ENCODE results near the gene C19orf33.

C19orf33 gene

DNA sequence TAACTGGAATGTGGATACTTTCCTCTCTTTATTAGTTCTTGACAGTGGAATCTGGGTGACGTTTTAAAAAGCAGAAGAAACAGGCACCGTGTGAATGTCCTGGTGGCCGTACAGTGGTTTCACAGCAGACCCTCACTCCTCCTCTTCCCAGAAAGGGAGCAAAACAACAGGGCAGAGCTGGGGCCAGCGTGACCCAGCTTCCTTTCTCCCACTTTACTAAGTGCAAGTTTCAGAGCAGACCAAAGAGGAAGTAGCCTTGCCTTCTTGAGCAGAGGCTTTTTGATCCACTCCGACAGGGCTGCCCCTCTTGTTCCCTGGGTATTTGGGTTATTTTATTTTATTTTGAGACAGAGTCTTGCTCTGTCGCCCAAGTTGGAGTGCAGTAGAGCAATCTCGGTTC, 19.6 kb upstream of the C19orf33 start:
- CTCF ChIA-PET = interaction anchor here (1.0 kb wide), 1 partner anchor 14 kb away, joined by 3 read pairs; no protein-coding TSS in a partner anchor
- POLR2A ChIA-PET = no interaction called here
- TF ChIP-seq FOXK2 (IDR thresholded peaks at IDR 0.05) (no peak), TARDBP (IDR thresholded peaks at IDR 0.05) (no peak), BHLHE40 (IDR thresholded peaks at IDR 0.05; ENCODE audit: borderline replicate concordance) (no peak), ZNF384 (IDR thresholded peaks at IDR 0.05) (no peak), FOXA1 (IDR thresholded peaks at IDR 0.05) (no peak), ELF4 (IDR thresholded peaks at IDR 0.05) (no peak), SP1 (IDR thresholded peaks at IDR 0.05) (no peak), LEF1 (IDR thresholded peaks at IDR 0.05; ENCODE audit: borderline replicate concordance) (no peak), CTBP1 (IDR thresholded peaks at IDR 0.05; ENCODE audit: borderline replicate concordance) (no peak)
- no peak for DNase-seq (ENCODE audit: extremely low spot score)

GRCh38 chr19:38285567-38285966, 18.5 kb upstream of the C19orf33 start:
- CTCF ChIA-PET = interaction anchor here (1.0 kb wide), 1 partner anchor 16 kb away, joined by 3 read pairs; no protein-coding TSS in a partner anchor
- TF ChIP-seq FOXK2 (IDR thresholded peaks at IDR 0.05) (no peak), SUZ12 (IDR thresholded peaks at IDR 0.05) (no peak)
- no peak for DNase-seq (ENCODE audit: extremely low spot score)
- POLR2A ChIA-PET = no interaction called here

GRCh38 chr19:38287604-38288003, 16.4 kb upstream of the C19orf33 start:
- ChIA-PET CTCF (interaction anchor here (0.6 kb wide), 1 partner anchor 58 kb away, joined by 3 read pairs; no protein-coding TSS in a partner anchor), POLR2A (no interaction called here)
- no peak for DNase-seq (ENCODE audit: extremely low spot score)
- no peak for TF ChIP-seq FOXK2 (IDR thresholded peaks at IDR 0.05)
- TF ChIP-seq SP1 (IDR thresholded peaks at IDR 0.05) = no peak
- TF ChIP-seq, protein P1, sequence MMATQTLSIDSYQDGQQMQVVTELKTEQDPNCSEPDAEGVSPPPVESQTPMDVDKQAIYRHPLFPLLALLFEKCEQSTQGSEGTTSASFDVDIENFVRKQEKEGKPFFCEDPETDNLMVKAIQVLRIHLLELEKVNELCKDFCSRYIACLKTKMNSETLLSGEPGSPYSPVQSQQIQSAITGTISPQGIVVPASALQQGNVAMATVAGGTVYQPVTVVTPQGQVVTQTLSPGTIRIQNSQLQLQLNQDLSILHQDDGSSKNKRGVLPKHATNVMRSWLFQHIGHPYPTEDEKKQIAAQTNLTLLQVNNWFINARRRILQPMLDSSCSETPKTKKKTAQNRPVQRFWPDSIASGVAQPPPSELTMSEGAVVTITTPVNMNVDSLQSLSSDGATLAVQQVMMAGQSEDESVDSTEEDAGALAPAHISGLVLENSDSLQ (IDR thresholded peaks at IDR 0.05) = no peak
- no peak for TF ChIP-seq FOXA1 (IDR thresholded peaks at IDR 0.05)
- TF ChIP-seq TARDBP (IDR thresholded peaks at IDR 0.05) = no peak
- no peak for TF ChIP-seq L3MBTL2 (conservative IDR thresholded peaks at IDR 0.05)
- no peak for TF ChIP-seq BHLHE40 (IDR thresholded peaks at IDR 0.05; ENCODE audit: borderline replicate concordance)
- TF ChIP-seq ARNT (IDR thresholded peaks at IDR 0.05) = no peak
- TF ChIP-seq ZNF384 (IDR thresholded peaks at IDR 0.05) = no peak
- TF ChIP-seq NFRKB (IDR thresholded peaks at IDR 0.05) = no peak
- TF ChIP-seq CTBP1 (IDR thresholded peaks at IDR 0.05; ENCODE audit: borderline replicate concordance) = no peak
- no peak for TF ChIP-seq SUZ12 (IDR thresholded peaks at IDR 0.05)
- no peak for TF ChIP-seq HDGF (IDR thresholded peaks at IDR 0.05; ENCODE audit: borderline replicate concordance)
- TF ChIP-seq ELF4 (IDR thresholded peaks at IDR 0.05) = no peak
- TF ChIP-seq LEF1 (IDR thresholded peaks at IDR 0.05; ENCODE audit: borderline replicate concordance) = no peak
- no peak for TF ChIP-seq FOXM1 (IDR thresholded peaks at IDR 0.05; ENCODE audit: borderline replicate concordance)

DNA sequence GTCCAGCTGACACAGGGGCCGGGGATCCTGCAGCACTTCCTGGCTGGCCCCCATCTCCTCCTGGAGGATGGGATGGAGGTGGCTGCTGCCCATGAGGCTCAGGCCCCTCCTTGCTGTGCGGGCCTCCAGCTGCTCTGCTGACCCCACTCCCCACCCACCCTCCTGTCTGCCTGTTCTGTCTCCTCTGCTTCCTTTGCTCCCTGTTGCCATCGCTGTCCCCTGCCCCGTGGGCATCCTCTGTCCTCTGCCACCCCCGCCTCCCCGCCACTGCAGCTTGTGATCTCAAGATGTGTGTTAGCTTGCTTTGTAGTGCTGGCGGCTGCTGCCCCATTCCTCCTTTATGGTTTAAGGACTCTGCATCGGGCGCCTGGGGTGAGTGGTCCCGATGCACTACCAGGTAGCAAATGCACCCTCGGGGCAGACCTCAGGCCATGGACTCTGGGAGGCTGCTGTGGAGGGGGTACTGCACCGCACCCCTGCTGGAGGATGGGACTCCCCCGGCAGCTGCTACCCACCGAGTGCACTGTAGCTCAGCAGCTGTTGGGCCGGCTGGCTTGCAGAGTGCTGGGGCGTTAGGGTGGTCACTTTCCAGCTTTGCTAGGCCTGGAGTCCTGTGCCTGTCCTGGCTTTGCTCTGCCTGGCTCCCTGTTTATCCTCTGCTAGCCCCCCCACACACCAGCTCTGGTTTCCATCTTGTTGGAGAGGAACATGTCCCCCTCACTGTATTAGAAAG, 15.8 kb upstream of the C19orf33 start:
- TF ChIP-seq BHLHE40 (IDR thresholded peaks at IDR 0.05; ENCODE audit: borderline replicate concordance) (no peak), ELF4 (IDR thresholded peaks at IDR 0.05) (no peak), HDGF (IDR thresholded peaks at IDR 0.05; ENCODE audit: borderline replicate concordance) (no peak), ZNF384 (IDR thresholded peaks at IDR 0.05) (no peak), FOXM1 (IDR thresholded peaks at IDR 0.05; ENCODE audit: borderline replicate concordance) (no peak), SUZ12 (IDR thresholded peaks at IDR 0.05) (no peak)
- TF ChIP-seq, protein P1 (IDR thresholded peaks at IDR 0.05) = no peak
- DNase-seq (ENCODE audit: extremely low spot score) = no peak
- ChIA-PET POLR2A (no interaction called here), CTCF (no interaction called here)

GRCh38 chr19:38289955-38290354, 14.1 kb upstream of the C19orf33 start:
- POLR2A ChIA-PET = no interaction called here
- no peak for DNase-seq (ENCODE audit: extremely low spot score)
- no peak for TF ChIP-seq LEF1 (IDR thresholded peaks at IDR 0.05; ENCODE audit: borderline replicate concordance)
- TF ChIP-seq TARDBP (IDR thresholded peaks at IDR 0.05) = no peak
- TF ChIP-seq FOXA1 (IDR thresholded peaks at IDR 0.05) = no peak
- no peak for TF ChIP-seq SUZ12 (IDR thresholded peaks at IDR 0.05)
- TF ChIP-seq ARNT (IDR thresholded peaks at IDR 0.05) = no peak
- TF ChIP-seq HDGF (IDR thresholded peaks at IDR 0.05; ENCODE audit: borderline replicate concordance) = no peak
- no peak for TF ChIP-seq NFRKB (IDR thresholded peaks at IDR 0.05)
- TF ChIP-seq ELF4 (IDR thresholded peaks at IDR 0.05) = no peak
- no peak for TF ChIP-seq L3MBTL2 (conservative IDR thresholded peaks at IDR 0.05)
- CTCF ChIA-PET = no interaction called here

DNA sequence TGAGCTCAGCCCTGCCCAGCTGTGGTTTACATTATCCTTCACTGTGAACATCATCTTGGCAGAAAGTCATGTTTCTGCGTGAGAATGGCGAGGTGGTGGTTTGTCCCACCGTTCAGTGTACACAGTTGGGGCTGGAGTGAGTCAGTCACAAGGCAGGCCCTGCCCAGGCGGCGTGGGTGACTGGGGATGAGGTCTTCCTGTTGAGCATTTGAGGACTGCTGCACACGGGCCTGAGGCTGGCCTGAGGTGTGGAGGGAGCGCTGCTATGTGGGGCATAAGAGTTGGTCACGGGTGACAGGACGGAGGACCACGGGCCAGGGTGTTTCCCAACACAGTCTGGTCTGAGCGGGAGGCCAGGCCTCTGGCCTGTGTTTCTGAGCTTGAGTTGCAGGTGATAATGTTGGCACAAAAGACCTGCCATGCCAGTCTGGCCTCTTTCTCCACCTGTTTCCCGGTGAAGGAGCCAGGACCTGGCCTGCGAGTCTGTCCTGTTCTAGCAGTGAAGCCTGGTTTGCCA, 13.4 kb upstream of the C19orf33 start:
- CTCF ChIA-PET = no interaction called here
- DNase-seq (ENCODE audit: extremely low spot score) = no peak
- POLR2A ChIA-PET = no interaction called here
- TF ChIP-seq CTBP1 (IDR thresholded peaks at IDR 0.05; ENCODE audit: borderline replicate concordance) (no peak), FOXM1 (IDR thresholded peaks at IDR 0.05; ENCODE audit: borderline replicate concordance) (no peak), NFRKB (IDR thresholded peaks at IDR 0.05) (no peak), BHLHE40 (IDR thresholded peaks at IDR 0.05; ENCODE audit: borderline replicate concordance) (no peak), HDGF (IDR thresholded peaks at IDR 0.05; ENCODE audit: borderline replicate concordance) (no peak)
- TF ChIP-seq, protein P1 (IDR thresholded peaks at IDR 0.05) = no peak
